Glomerular endothelial cell (primary cell): ENCODE measurements around the gene MAP4K5. TPM values are rescaled to one million over a fixed set of nuclear protein-coding genes. Genes with fewer than 3 reads are reported as not detected.

Source experiments
- DNase-seq: peaks from one replicate; pipeline ENCODE4 v3.0.0-alpha.2; 2011; ENCODE audit warnings: low read depth, low spot score; ENCODE audit errors: extremely low read depth
- total RNA-seq: library from RNA; depleted of rRNA; stranded (reverse); fragments of >200 nt; gene quantifications from 2 replicates; pipeline ENCODE4 v1.2.3, GENCODE V29; 2015

MAP4K5 gene
- total RNA-seq, 1 donor from 2014 or later: 155 TPM

DNA sequence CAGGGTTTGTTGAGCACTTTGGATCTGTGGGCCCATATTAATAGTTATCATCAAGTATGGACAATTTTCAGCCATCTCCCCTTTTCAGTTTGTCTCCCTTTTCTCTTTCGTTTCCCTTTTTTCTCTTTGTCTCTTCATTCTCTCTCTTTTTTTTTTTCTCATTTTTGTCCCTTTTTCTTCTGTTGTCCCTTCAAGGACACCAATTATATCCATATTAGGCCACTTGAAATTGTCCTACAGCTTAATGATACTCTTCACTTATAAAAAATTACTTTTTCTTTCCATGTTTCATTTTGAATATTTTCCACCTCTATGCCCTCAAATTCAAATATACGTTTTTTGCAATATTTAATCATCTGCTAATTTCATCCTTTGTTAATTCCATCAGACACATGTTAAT is 53.3 kb downstream of the MAP4K5 start:
- DNase-seq: no peak

DNA sequence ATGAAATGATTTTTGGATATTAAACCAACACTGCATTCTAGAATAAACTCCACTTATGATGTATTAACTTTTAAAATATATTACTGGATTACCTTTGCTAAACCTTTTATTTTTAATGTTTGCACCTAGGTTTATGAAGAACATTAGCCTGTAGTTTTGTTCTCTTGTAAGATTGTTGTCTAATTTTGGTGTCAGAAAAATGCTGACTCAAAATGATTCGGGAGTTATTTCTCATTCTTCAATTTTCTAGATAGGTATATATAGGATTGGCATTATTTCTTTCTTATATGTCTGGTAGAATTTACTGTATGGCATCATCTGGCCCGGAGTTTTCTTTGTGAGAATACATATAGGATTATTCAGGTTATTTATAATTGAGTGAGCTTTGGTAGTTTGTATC is 54.6 kb downstream of the MAP4K5 start:
- no peak for DNase-seq

DNA sequence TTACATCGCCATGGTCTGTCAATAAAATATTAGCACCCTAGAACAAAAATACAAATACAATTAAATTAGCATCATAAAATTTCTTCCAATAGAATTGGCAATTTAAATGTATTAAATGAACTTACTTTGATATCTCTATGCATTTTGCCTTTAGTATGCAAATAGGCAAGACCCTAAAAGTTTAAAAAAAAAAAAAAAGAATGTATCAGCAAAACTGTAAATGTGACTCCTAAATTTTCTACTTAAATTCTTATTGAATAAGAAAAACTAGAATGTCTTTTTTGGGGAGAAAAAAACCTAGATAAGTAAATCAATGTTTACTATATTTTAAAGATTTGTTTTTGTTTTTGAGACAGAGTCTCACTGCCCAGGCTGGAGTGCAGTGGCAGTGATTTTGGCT is 56.2 kb downstream of the MAP4K5 start:
- DNase-seq: no peak

DNA sequence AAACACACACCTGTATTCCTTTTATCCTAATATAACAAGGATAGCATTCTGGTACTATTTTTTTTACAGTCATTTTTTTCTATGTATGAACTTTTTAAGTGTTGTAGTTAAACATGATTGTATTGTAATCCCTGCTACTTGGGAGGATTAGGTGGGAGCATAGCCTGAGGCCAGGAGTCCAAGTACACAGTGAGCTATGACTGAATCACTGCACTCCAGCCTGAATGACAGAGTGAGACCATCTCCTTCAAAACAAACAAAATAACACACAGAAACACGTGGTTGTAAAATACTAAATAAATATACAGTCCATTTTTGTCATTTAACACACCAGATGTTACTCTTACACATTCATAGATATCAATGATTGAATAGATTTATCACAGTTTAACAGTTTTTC is 56.9 kb downstream of the MAP4K5 start:
- DNase-seq: no peak

DNA sequence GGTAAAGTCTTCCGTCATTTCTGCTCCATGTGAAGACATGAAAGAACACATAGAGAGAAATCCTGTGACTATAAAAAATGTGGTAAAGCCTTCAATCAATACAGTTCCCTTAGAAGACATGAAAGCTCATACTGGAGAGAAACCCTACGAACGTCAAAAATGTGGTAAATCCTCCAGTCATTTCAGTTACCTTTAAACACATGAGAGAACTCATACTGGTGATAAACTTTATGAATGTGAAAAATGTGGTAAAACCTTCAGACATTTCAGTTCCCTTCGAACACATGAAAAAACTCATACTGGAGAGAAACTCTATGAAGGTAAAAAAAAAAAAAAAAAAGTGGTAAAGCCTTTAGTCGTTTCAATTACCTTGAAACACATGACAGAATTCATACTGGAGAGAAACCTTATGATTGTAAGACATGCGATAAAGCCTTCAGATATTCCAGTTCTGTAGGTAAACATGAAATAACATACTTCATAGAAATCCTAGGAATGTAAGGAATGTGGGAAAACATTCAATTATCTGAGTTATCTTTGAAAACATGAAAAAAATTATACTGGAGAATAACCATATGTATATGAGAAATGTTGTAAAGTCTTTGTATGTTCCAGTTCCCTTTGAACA is 60.4 kb downstream of the MAP4K5 start:
- no peak for DNase-seq

DNA sequence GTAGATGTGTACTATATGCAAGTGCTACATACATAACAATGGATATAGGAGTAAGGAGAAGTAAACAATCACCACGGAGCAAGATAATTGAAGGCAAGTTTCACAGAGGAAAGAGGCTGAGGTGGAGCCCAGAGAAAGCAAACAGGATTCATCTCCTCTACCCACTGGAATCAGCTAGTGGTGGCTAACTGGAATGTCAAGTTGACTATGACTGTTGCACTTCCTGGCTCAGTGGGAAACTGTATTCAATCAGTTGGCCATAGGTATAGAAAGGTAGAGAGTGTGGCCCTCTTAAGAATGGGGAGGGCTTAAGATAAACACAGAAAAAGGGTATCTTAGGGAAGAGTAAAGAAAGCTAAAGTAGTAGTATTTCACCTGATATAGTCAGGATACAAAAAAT is 62.4 kb downstream of the MAP4K5 start:
- DNase-seq: no peak

GRCh38 chr14:50462111-50462510 is 70.3 kb downstream of the MAP4K5 start:
- DNase-seq: no peak

DNA sequence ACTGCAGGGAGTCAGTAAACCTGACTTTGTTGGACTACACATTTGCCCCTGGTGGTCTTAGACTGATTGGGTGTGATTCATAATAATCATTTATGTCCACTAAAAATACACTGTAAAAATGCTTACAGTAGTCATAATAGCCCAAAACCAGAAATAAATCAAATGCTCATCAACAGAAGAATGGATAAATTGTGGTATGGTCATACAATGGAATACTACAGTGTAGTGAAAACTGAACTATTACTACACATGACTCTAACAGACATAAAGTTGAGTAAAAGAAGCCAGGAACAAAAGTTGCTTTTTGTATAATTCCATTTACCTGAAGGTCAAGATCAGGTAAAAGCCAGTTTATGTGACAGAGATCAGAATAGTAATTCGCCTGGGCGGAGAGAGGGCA is 78.5 kb downstream of the MAP4K5 start:
- no peak for DNase-seq

- no peak for DNase-seq
These were observed 79.2 kb downstream of the MAP4K5 start for GRCh38 chr14:50452979-50453705.

DNA sequence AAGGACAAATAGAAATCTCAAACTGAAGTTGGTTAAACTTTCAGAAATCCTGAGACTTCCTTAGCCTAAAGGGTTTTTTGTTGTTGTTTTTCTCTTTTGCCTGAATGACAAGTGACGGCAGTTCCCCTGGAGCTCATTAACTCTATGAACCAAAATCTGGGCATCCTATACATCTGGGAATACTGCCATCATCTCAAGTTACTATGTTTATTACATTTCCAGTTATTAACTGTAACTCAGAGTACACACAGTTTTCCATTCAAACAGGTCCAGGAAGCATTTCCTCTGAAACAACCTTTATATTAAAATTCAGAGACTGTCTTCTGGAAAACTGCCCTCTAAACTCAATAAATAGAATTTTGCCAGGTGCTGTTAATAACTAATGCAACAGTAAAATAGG is 80.1 kb downstream of the MAP4K5 start:
- no peak for DNase-seq

DNA sequence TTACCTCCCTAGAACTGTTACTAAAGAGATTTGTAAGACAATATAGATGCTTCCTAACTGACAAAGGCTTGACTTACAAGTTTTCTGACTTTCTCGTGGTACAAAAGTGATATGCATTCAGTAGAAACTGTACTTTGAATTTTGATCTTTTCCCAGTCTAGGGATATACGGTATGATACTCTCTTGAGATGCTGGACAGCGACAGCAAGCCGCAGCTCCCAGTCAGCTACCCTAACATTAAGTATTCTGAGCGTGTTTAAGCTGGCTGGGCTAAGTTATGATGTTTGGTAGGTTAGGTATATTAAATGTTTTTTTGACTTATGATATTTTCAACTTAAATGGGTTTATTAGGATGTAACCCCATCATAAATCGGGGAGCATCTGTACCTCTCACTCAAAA is 80.5 kb downstream of the MAP4K5 start:
- DNase-seq: no peak

- DNase-seq: peak; percentile 41
These were observed 84.9 kb downstream of the MAP4K5 start for GRCh38 chr14:50447461-50447860.

- no peak for DNase-seq
These were observed 97.8 kb downstream of the MAP4K5 start for GRCh38 chr14:50434528-50434927.

DNA sequence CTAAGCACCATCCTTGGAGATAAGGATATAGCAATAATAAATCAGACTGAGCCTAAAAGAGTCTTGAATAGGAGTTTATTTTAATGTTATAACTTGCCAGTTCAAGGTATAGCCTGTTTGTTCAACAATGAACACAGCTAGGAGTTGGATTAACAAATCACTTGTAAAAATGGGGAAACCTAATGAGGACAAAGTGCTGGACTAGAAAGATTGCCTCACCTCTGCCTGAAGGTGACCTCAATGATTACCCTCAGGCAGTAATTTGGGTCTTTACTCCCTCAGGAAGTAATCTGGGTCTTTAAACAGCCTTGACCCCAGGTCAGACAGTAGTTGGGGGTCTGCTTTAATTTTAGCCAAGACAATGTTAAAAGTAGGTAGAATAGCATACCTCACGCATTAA is 100.2 kb downstream of the MAP4K5 start:
- no peak for DNase-seq

- DNase-seq: no peak
These were observed 106.6 kb downstream of the MAP4K5 start for GRCh38 chr14:50425816-50426215.

- no peak for DNase-seq
These were observed 107.3 kb downstream of the MAP4K5 start for GRCh38 chr14:50425105-50425504.

DNA sequence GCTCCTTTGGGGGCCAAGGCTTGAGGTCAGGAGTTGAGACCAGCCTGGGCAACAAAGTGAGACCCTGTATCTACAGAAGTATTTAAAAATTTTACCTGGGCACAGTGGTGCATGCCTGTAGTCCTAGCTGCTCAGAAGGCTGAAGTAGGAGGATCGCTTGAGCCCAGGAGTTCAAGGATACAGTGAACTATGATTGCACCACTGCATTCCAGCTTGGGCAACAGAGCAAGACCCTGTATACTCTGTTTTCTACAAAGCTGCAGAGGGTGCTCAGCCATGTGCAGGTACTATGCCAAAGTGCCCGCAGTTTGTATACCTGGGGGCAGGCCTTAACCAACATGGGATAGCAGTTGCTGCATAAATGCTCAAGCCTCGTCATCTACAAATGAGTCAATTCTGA is 108.8 kb downstream of the MAP4K5 start:
- no peak for DNase-seq

DNA sequence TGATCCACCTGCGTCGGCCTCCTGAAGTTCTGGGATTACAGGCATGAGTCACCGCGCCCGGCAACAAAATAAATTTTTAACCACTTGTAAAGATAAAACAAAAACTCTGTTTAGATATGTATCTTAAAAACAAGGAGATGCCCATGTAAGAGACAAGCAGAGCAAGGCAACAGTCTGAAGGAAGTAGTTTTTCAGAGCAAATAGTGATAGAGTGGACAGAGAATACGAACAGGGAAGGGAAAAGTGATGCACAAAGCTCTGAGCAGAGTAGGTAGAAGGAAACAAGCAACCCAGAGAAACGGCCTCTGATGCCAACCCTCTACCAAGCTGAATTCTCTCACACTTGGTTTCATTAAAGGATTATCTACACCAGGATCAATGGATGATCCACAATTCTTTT is 110.9 kb downstream of the MAP4K5 start:
- DNase-seq: no peak

- DNase-seq: no peak
These were observed 114.5 kb downstream of the MAP4K5 start for GRCh38 chr14:50417853-50418252.

GRCh38 chr14:50410921-50411320 is 121.4 kb downstream of the MAP4K5 start:
- no peak for DNase-seq

DNA sequence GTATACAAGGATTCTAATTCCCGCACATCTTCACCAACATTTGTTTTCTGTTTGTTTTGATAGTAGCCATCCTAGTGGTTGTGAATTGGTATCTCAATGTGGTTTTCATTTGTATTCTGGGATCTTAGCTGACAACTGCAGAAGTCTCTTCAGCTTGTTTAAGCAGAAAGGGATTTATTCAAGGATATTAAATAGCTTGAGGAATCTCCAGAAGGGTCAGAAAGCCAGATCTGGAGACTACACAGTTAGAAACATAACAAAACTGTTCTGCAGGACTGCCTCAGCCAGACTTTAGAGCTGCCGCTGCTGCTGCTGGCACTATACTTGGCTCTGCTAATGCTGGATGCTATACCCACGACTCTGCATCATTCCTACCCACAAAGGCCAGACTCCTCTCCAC is 122.3 kb downstream of the MAP4K5 start:
- DNase-seq: no peak

GRCh38 chr14:50407111-50407812 is 125.1 kb downstream of the MAP4K5 start:
- DNase-seq: no peak
